SK-N-SH treated with all-trans-retinoic acid at 6 μM for 48 hours (cell line): Measurements from ENCODE around the gene TMEM270.

Experiments used
- ARNTL ChIP-seq: fragments of 450-650 bp; formaldehyde crosslinking; IDR thresholded peaks from 2 replicates; pipeline ENCODE4 v1.5.0; 2020; ENCODE audit warnings: low read depth, mild to moderate bottlenecking, moderate library complexity, borderline replicate concordance
- BACH2 ChIP-seq: fragments of 250-450 bp; sonication (Bioruptor Pico); IDR thresholded peaks from 2 replicates; pipeline ENCODE4 v1.9.0; 2021; ENCODE audit warnings: mild to moderate bottlenecking, borderline replicate concordance
- CSDC2 ChIP-seq: fragments of 250-450 bp; sonication (Bioruptor Pico); IDR thresholded peaks from 2 replicates; pipeline ENCODE4 v1.5.0; 2020; ENCODE audit warnings: mild to moderate bottlenecking, moderate library complexity
- ESRRG ChIP-seq: fragments of 250-450 bp; sonication (Bioruptor Pico); IDR thresholded peaks from 2 replicates; pipeline ENCODE4 v1.6.1; 2021; ENCODE audit warnings: mild to moderate bottlenecking
- GLIS3 ChIP-seq: fragments of 250-450 bp; sonication (Bioruptor Pico); IDR thresholded peaks from 2 replicates; pipeline ENCODE4 v1.5.0; 2020; ENCODE audit warnings: mild to moderate bottlenecking, moderate library complexity
- ISL1 ChIP-seq: fragments of 250-450 bp; sonication (Bioruptor Pico); IDR thresholded peaks from 2 replicates; pipeline ENCODE4 v2.1.2; 2022; ENCODE audit warnings: mild to moderate bottlenecking, moderate library complexity
- RARB ChIP-seq: fragments of 250-450 bp; sonication (Bioruptor Pico); IDR thresholded peaks from 2 replicates; pipeline ENCODE4 v1.8.0; 2021; ENCODE audit warnings: mild to moderate bottlenecking, moderate library complexity
- TCF4 ChIP-seq: fragments of 250-450 bp; sonication (Bioruptor Pico); IDR thresholded peaks from 2 replicates; pipeline ENCODE4 v1.8.0; 2021; ENCODE audit warnings: mild to moderate bottlenecking, moderate library complexity, borderline replicate concordance
- TOX ChIP-seq: fragments of 250-450 bp; sonication (Bioruptor Pico); IDR thresholded peaks from 2 replicates; pipeline ENCODE4 v1.8.0; 2021; ENCODE audit warnings: mild to moderate bottlenecking, moderate library complexity, borderline replicate concordance
- ZFP3 ChIP-seq: fragments of 250-450 bp; sonication (Bioruptor Pico); IDR thresholded peaks from 2 replicates; pipeline ENCODE4 v1.5.0; 2020; ENCODE audit warnings: mild to moderate bottlenecking, moderate library complexity
- ZFP30 ChIP-seq: fragments of 450-650 bp; formaldehyde crosslinking; IDR thresholded peaks from 2 replicates; pipeline ENCODE4 v1.5.0; 2022; ENCODE audit warnings: mild to moderate bottlenecking, moderate library complexity

DNA sequence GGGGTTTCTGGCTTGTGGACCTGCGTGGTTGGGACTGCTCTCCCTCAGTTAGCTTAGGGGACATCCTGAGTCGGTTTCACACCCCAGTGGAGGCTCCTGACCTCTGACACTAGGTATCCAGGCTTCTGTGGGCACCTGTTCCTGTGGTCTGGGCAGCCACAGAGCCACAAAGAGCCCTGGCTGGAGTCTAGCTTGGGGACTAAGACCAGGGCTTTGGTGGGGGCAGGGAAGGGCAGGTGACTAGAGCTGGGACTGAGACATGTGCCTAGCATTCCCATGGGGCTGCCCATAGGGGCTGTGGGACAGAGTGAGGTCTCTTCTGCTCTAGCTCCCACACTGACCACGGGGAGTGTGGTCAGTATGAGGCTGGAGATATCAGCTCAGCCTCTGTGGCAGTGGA lies 4.0 kb upstream of the TMEM270 start:
- TF ChIP-seq BACH2 (CRISPR knock-in tag), result no peak
- TF ChIP-seq ZFP3, result no peak
- no peak for TF ChIP-seq CSDC2 (CRISPR knock-in tag)
- TF ChIP-seq RARB (CRISPR knock-in tag), result no peak
- TF ChIP-seq GLIS3 (CRISPR knock-in tag), result no peak
- TF ChIP-seq TCF4, result no peak
- TF ChIP-seq ISL1 (CRISPR knock-in tag), result no peak
- TF ChIP-seq ARNTL, result no peak
- TF ChIP-seq TOX (CRISPR knock-in tag), result no peak
- no peak for TF ChIP-seq ESRRG (CRISPR knock-in tag)
- TF ChIP-seq ZFP30 (CRISPR knock-in tag), result no peak
